GM12878 (cell line): ENCODE data around the gene GNAT3. TPM values are rescaled to one million over a fixed set of nuclear protein-coding genes. Genes with fewer than 3 reads are reported as not detected.

Experiments
- ATAC-seq: fragments of 200-7000 bp; cut with Tn5 transposase; 3 replicates; pipeline ENCODE4 v1.9.1; 2020; ENCODE audit warnings: mild to moderate bottlenecking, moderate library complexity
- BruUV-seq: library from RNA; stranded (reverse); fragments of 400-500 nt; replicated peaks from 2 replicates; lab custom pipeline; 2021; lab: Mats Ljungman, UMichigan
- CTCF ChIA-PET: fragments of 300-600 bp; sonication (Branson Sonifier 250); formaldehyde crosslinking; extraction: SDS; loops from one replicate; lab custom pipeline; 2021; ENCODE audit warnings: inconsistent platforms; lab: Yijun Ruan, JAX
- POLR2A ChIA-PET: fragments of 350-600 bp; formaldehyde crosslinking; extraction: SDS; loops from one replicate; lab custom pipeline; 2021; ENCODE audit warnings: inconsistent platforms; lab: Charles Lee
- RAD21 ChIA-PET: fragments of 300-600 bp; sonication (Branson Sonifier 250); formaldehyde crosslinking; loops from one replicate; lab custom pipeline; 2023; ENCODE audit warnings: antibody characterized with exemption; ENCODE audit not compliant: unreplicated experiment; lab: Charles Lee
- SMC1A ChIA-PET: fragments of 300-600 bp; sonication (Branson Sonifier 250); formaldehyde crosslinking; loops from one replicate; lab custom pipeline; 2023; ENCODE audit not compliant: unreplicated experiment, uncharacterized antibody; lab: Charles Lee
- DNase-seq: peaks from one replicate; pipeline ENCODE4 v3.0.0-alpha.2; 2011; ENCODE audit warnings: low read depth, low spot score
- FAIRE-seq: peaks from 3 replicates; lab custom pipeline; 2011; peaks lifted over from hg19 to GRCh38; lab: Jason Lieb, UNC
- H2AFZ ChIP-seq: 2 replicates; pipeline ENCODE4 v1.6.0; 2011; ENCODE audit warnings: low read depth, low read length, control low read depth; ENCODE audit not compliant: control insufficient read depth
- H3K27ac ChIP-seq: 2 replicates; pipeline ENCODE4 v1.5.1; 2011; ENCODE audit warnings: control low read depth; ENCODE audit not compliant: control insufficient read depth, insufficient read depth
- H3K27me3 ChIP-seq, 2 experiments: replicated peaks in 1 of 2; 2 replicates each; pipeline versions ENCODE4 v1.6.0 to v1.6.1; 2011; ENCODE audit warnings: low read length in 1 of 2; ENCODE audit not compliant: control insufficient read depth in 2 of 2, insufficient read depth in 2 of 2
- H3K36me3 ChIP-seq, 2 experiments: 2 replicates each; pipeline ENCODE4 v1.5.1; 2011; ENCODE audit warnings: low read length in 1 of 2; ENCODE audit not compliant: control insufficient read depth in 2 of 2, insufficient read depth in 2 of 2
- H3K4me1 ChIP-seq: 2 replicates; pipeline ENCODE4 v1.6.1; 2011; ENCODE audit warnings: mild to moderate bottlenecking, low read length, moderate library complexity, mixed read lengths; ENCODE audit not compliant: control insufficient read depth, insufficient read depth
- H3K4me2 ChIP-seq: 2 replicates; pipeline ENCODE4 v1.6.0; 2011; ENCODE audit warnings: control low read depth; ENCODE audit not compliant: control insufficient read depth, insufficient read depth
- H3K4me3 ChIP-seq: fragments of 200-600 bp; sonication (generic); 2 replicates; pipeline ENCODE4 v1.5.1; 2016
- H3K79me2 ChIP-seq: 2 replicates; pipeline ENCODE4 v1.6.0; 2011; ENCODE audit warnings: low read length; ENCODE audit not compliant: control insufficient read depth, insufficient read depth
- H3K9ac ChIP-seq: 2 replicates; pipeline ENCODE4 v1.8.0; 2011; ENCODE audit warnings: low read length, control low read depth, mixed read lengths; ENCODE audit not compliant: control insufficient read depth, insufficient read depth
- H3K9me3 ChIP-seq: replicated peaks from 3 replicates; pipeline ENCODE4 v1.5.1; 2011; ENCODE audit warnings: mild to moderate bottlenecking, low read length; ENCODE audit not compliant: control insufficient read depth, insufficient read depth
- H4K20me1 ChIP-seq: 2 replicates; pipeline ENCODE4 v1.6.0; 2011; ENCODE audit not compliant: control insufficient read depth, insufficient read depth
- CBX3 ChIP-seq: fragments of 200-600 bp; sonication (generic); IDR thresholded peaks from 2 replicates; pipeline ENCODE4 v1.6.1; 2016; ENCODE audit warnings: low read depth, borderline replicate concordance
- CHD4 ChIP-seq: fragments of 200-600 bp; sonication (generic); IDR thresholded peaks from 2 replicates; pipeline ENCODE4 v1.6.1; 2016; ENCODE audit warnings: mild to moderate bottlenecking
- CUX1 ChIP-seq: IDR thresholded peaks from 2 replicates; pipeline ENCODE4 v1.6.1; 2012; ENCODE audit warnings: improper control_type of control experiment, low read depth, low read length; ENCODE audit not compliant: insufficient replicate concordance
- ELK1 ChIP-seq: IDR thresholded peaks from 2 replicates; pipeline ENCODE4 v1.6.1; 2012; ENCODE audit warnings: low read depth, low read length, improper control_type of control experiment
- GABPA ChIP-seq: IDR thresholded peaks from 2 replicates; pipeline ENCODE4 v1.6.1; 2014; ENCODE audit warnings: antibody characterized with exemption, low read depth, mild to moderate bottlenecking, inconsistent platforms
- HDAC6 ChIP-seq: fragments of 200-600 bp; sonication (generic); IDR thresholded peaks from one replicate; pipeline ENCODE4 v1.8.0; 2017; ENCODE audit warnings: antibody characterized with exemption; ENCODE audit not compliant: unreplicated experiment
- MTA2 ChIP-seq: fragments of 450-650 bp; IDR thresholded peaks from 2 replicates; pipeline ENCODE4 v1.6.1; 2016; ENCODE audit warnings: low read depth, mild to moderate bottlenecking, moderate library complexity
- RCOR1 ChIP-seq: conservative IDR thresholded peaks from 2 replicates; pipeline ENCODE4 v1.6.1; 2012; ENCODE audit warnings: low read depth, low read length, improper control_type of control experiment
- STAT1 ChIP-seq: fragments of 450-650 bp; conservative IDR thresholded peaks from 2 replicates; pipeline ENCODE4 v1.6.1; 2014; ENCODE audit warnings: antibody characterized with exemption, mild to moderate bottlenecking
- TBL1XR1 ChIP-seq: IDR thresholded peaks from 2 replicates; pipeline ENCODE4 v1.6.1; 2012; ENCODE audit warnings: low read depth, low read length, improper control_type of control experiment
- TCF12 ChIP-seq: IDR thresholded peaks from 2 replicates; pipeline ENCODE4 v1.6.1; 2011; ENCODE audit warnings: low read depth, mild to moderate bottlenecking, low read length
- TCF7 ChIP-seq: IDR thresholded peaks from 2 replicates; pipeline ENCODE4 v1.6.1; 2014; ENCODE audit warnings: antibody characterized with exemption, borderline replicate concordance
- YY1 ChIP-seq: IDR thresholded peaks from 2 replicates; pipeline ENCODE4 v1.6.1; 2011; ENCODE audit warnings: low read depth, mild to moderate bottlenecking, low read length
- ZNF274 ChIP-seq: IDR thresholded peaks from one replicate; pipeline ENCODE4 v1.8.0; 2011; ENCODE audit not compliant: insufficient read length, insufficient read depth
- WGBS: methylation state at CpG from one replicate; pipeline ENCODE4 v1.1.6; 2016; ENCODE audit warnings: low lambda C conversion rate; ENCODE audit not compliant: insufficient replicate concordance, insufficient coverage; ENCODE audit errors: missing lambda C conversion rate; 5-methylcytosine and 5-hydroxymethylcytosine counted together
- in situ Hi-C: fragments of 300-500 bp; cut with MboI; formaldehyde crosslinking; loops from 9 replicates; pipeline ENCODE4 v1.14.3; 2018; ENCODE audit warnings: mixed read lengths
- intact Hi-C: fragments of 100-400 bp; cut with micrococcal nuclease; formaldehyde crosslinking; loops from one replicate; pipeline ENCODE4 v1.14.2; 2022; ENCODE audit not compliant: unreplicated experiment
- polyA plus RNA-seq, 11 experiments: library from polyadenylated mRNA; depleted of rRNA in 4 of 11; unstranded in 6 of 11; stranded (reverse) in 5 of 11; fragments of >200 nt; fragmentation: Nextera tagmentation in 4 of 11; fragmentation: Illumina TruSeq in 1 of 11; extraction: Ambion mirVana in 4 of 11; extraction: Trizol in 1 of 11; gene quantifications; 1 replicate in 1 of 11; 2 replicates in 10 of 11; pipeline versions ENCODE4 v1.2.1 to v1.2.3, GENCODE V29; 2011 to 2016; ENCODE audit warnings: inconsistent platforms in 2 of 11, missing spikeins in 2 of 11, low read depth in 1 of 11
- total RNA-seq, 4 experiments: library from RNA; depleted of rRNA in 3 of 4; stranded (reverse); fragments of >200 nt in 3 of 4; fragmentation: Illumina TruSeq in 1 of 4; extraction: Trizol in 1 of 4; gene quantifications; 2 replicates each; pipeline versions ENCODE4 v1.2.1 to v1.2.3, GENCODE V29; 2013 to 2021

Gene GNAT3
- total and polyA plus RNA-seq, 10 of the 15 experiments (the other 5 are each of a cell fraction or from before 2014, with no cell fraction given): 1.7 to 8.3 (median 5.8) TPM; not detected in 1

GRCh38 chr7:80533287-80533686, 21.4 kb upstream of the GNAT3 start:
- ChIA-PET SMC1A (no interaction called here), RAD21 (no interaction called here), CTCF (no interaction called here), POLR2A (no interaction called here)
- no peaks in the 10 kb centered on the region for H3K36me3 ChIP-seq
- H3K4me2 ChIP-seq: no peak overlapping the region
- FAIRE-seq: no peak
- DNase-seq: no peak
- H3K27ac ChIP-seq: no peak overlapping the region
- H3K27me3 ChIP-seq: no peaks in the 10 kb centered on the region
- no peak overlapping the region for H3K9ac ChIP-seq
- ATAC-seq: no peak
- BruUV-seq: no TSS peak
- no peak overlapping the region for H2AFZ ChIP-seq
- in situ Hi-C loops: no loop called here
- intact Hi-C loops: no loop called here
- H4K20me1 ChIP-seq: no peaks in the 10 kb centered on the region
- H3K4me1 ChIP-seq: no peaks in the 10 kb centered on the region
- TF ChIP-seq RCOR1 (no peak), CHD4 (no peak)
- H3K4me3 ChIP-seq: no peak overlapping the region
- 0% methylated on average over 1 of the region's 1 CpG for WGBS
- no peaks in the 10 kb centered on the region for H3K9me3 ChIP-seq
- no peaks in the 10 kb centered on the region for H3K79me2 ChIP-seq

GRCh38 chr7:80532153-80532552, 20.3 kb upstream of the GNAT3 start:
- Histone ChIP-seq H2AFZ (no peak overlapping the region), H3K4me1 (no peaks in the 10 kb centered on the region), H3K4me2 (no peak overlapping the region), H3K36me3 (no peaks in the 10 kb centered on the region), H3K79me2 (no peaks in the 10 kb centered on the region), H3K4me3 (no peak overlapping the region), H3K27me3 (no peaks in the 10 kb centered on the region), H4K20me1 (no peaks in the 10 kb centered on the region), H3K27ac (no peak overlapping the region), H3K9ac (no peak overlapping the region), H3K9me3 (no peaks in the 10 kb centered on the region)
- DNase-seq (no peak), ATAC-seq (no peak), FAIRE-seq (no peak)
- WGBS: 12% methylated on average over 3 of the region's 3 CpGs
- no TSS peak for BruUV-seq
- CTCF ChIA-PET: interaction anchor here (1.1 kb wide), 1 partner anchor 13 kb away, joined by 3 read pairs; no protein-coding TSS in a partner anchor
- SMC1A ChIA-PET: interaction anchor here (0.8 kb wide), 1 partner anchor 56 kb away, joined by 3 read pairs; no protein-coding TSS in a partner anchor
- in situ Hi-C loops (no loop called here), intact Hi-C loops (no loop called here)
- POLR2A ChIA-PET: no interaction called here
- RAD21 ChIA-PET: no interaction called here
- TF ChIP-seq STAT1: no peak
- TF ChIP-seq HDAC6: no peak
- TF ChIP-seq TCF7: no peak
- no peak for TF ChIP-seq MTA2
- TF ChIP-seq ZNF274: no peak
- TF ChIP-seq CUX1: no peak
- TF ChIP-seq CBX3: no peak
- TF ChIP-seq YY1: no peak
- TF ChIP-seq GABPA: no peak
- TF ChIP-seq ELK1: no peak
- no peak for TF ChIP-seq TBL1XR1
- no peak for TF ChIP-seq TCF12
